GM23338 (cell line): ENCODE results near the gene CLASRP.

Experiments used
- EZH2 ChIP-seq: fragments of 200-600 bp; sonication (generic); IDR thresholded peaks from one replicate; pipeline ENCODE4 v1.8.0; 2017; ENCODE audit warnings: antibody characterized with exemption, mild to moderate bottlenecking, low read depth; ENCODE audit not compliant: unreplicated experiment
- EZH2phosphoT487 ChIP-seq: fragments of 200-600 bp; sonication (generic); IDR thresholded peaks from one replicate; pipeline ENCODE4 v1.8.1; 2018; ENCODE audit warnings: antibody characterized with exemption; ENCODE audit not compliant: unreplicated experiment
- POLR2AphosphoS5 ChIP-seq: IDR thresholded peaks from 2 replicates; pipeline ENCODE4 v1.6.1; 2016; ENCODE audit warnings: antibody characterized with exemption, low read depth
- TF ChIP-seq, protein P1 (sequence below), 2 experiments: fragments of 200-600 bp in 1 of 2; sonication (generic) in 1 of 2; conservative IDR thresholded peaks; 2 replicates each; pipeline versions ENCODE4 v1.5.1 to v1.6.1; 2016 to 2017; ENCODE audit warnings: antibody characterized with exemption in 2 of 2, low read depth in 2 of 2, mild to moderate bottlenecking in 2 of 2, moderate library complexity in 1 of 2

DNA sequence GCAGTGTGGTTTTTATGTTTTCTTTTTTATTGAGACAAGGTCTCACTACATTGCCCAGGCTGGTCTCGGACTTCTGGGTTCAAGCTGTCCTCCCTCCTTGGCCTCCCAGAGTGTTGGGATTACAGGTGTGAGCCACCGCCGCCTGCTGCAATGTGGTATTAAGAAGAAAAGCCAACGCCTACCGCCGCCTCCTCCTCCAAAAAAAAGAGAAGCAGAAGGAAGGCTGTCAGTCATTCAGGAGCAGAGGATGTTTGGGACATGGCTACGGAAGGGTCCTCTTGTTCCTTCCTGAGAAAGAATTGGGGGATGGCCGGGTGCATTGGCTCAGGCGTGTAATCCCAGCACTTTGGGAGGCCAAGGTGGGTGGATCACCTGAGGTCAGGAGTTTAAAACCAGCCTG is 55.3 kb downstream of the CLASRP start:
- TF ChIP-seq POLR2AphosphoS5: no peak
- TF ChIP-seq, protein P1, sequence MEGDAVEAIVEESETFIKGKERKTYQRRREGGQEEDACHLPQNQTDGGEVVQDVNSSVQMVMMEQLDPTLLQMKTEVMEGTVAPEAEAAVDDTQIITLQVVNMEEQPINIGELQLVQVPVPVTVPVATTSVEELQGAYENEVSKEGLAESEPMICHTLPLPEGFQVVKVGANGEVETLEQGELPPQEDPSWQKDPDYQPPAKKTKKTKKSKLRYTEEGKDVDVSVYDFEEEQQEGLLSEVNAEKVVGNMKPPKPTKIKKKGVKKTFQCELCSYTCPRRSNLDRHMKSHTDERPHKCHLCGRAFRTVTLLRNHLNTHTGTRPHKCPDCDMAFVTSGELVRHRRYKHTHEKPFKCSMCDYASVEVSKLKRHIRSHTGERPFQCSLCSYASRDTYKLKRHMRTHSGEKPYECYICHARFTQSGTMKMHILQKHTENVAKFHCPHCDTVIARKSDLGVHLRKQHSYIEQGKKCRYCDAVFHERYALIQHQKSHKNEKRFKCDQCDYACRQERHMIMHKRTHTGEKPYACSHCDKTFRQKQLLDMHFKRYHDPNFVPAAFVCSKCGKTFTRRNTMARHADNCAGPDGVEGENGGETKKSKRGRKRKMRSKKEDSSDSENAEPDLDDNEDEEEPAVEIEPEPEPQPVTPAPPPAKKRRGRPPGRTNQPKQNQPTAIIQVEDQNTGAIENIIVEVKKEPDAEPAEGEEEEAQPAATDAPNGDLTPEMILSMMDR (conservative IDR thresholded peaks at IDR 0.05; ENCODE audit: low read depth in 2 of 2): no peak
- TF ChIP-seq EZH2phosphoT487: no peak
- TF ChIP-seq EZH2: no peak
